GM18508 (cell line): Measurements from ENCODE around the gene GUCY1A1.
A peak's percentile ranks its signal among the peaks of the same experiment; 100 is the strongest.
"Not testable (repeated sequence)": the region's sequence is repeated elsewhere in the genome, so short reads cannot be mapped to it uniquely, and the experiment has no call there.

Source experiments
- ATAC-seq: cut with Tn5 transposase; IDR thresholded peaks from one replicate; pipeline ENCODE4 v1.9.1; 2021; ENCODE audit warnings: moderate number of reproducible peaks; ENCODE audit not compliant: insufficient read depth, unreplicated experiment

GUCY1A1 gene

DNA sequence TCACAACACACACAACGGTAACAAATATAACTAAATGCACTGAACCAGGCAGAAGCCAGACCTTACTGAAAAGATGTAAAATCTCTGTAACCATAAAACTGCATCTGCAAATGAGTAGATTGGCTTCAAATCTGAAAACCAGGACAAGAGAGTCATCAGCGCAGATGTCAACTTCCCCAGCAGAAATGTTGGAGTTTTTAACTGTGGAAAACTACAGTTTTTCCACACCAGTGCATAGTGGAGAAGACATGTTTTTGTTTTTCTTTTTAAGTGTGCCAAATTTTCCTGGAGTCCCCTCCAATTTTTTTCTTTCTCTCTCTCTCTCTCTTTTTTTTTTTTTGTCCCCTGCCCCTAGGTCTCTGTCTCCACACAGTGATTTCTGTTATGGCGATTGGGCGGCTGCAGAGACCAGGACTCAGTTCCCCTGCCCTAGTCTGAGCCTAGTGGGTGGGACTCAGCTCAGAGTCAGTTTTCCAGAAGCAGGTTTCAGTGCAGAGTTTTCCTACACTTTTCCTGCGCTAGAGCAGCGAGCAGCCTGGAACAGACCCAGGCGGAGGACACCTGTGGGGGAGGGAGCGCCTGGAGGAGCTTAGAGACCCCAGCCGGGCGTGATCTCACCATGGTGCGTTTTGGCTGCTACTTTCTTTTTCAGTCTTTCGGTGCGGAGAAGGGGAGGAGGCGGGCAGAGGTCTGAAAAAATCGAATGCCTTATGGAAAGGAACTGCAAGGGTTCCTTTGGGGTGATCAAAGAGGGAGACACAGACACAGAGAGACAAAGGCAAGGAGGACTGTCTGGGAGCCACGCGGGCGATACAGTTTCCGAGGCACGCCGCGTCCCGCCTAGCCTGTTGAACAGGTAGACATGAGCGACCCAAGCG, at the start of gene GUCY1A1:
TSS of gene GUCY1A1 (plus strand) at position 505 of the 878 bp plus-strand sequence. CDS start 30,020 bp downstream, outside the sequence.
- ATAC-seq = peak; percentile 27

GRCh38 chr4:155617296-155617695, 49.4 kb upstream of the GUCY1A1 start:
- no peak for ATAC-seq

GRCh38 chr4:155618183-155618838, 48.3 kb upstream of the GUCY1A1 start:
- no peak for ATAC-seq

GRCh38 chr4:155620637-155621036, 46.0 kb upstream of the GUCY1A1 start:
- ATAC-seq = no peak

DNA sequence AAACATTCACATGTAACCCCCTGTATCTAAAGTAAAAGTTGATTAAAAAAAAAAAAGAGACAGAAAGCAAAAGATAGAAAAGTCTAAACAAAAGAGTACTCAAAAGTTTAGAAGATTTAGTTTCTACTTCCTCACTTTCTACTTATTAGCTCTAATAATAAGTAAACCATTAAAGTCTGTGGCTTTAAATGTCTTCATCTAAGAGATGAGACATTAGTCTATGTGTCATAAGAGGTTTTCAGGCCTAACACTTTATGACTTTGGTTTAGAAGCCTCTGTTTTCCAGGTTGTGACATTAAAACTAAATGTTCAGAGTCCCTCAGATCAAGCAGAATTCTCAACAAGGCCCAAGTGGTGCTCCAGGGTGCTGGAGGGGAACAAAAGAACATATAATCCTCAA, 42.2 kb upstream of the GUCY1A1 start:
- ATAC-seq = peak; percentile 99

- no peak for ATAC-seq
Observed at GRCh38 chr4:155626561-155626960, 40.1 kb upstream of the GUCY1A1 start.

- ATAC-seq = no peak
Observed at GRCh38 chr4:155629183-155629825, 37.3 kb upstream of the GUCY1A1 start.

GRCh38 chr4:155629956-155630355, 36.7 kb upstream of the GUCY1A1 start:
- no peak for ATAC-seq

- no peak for ATAC-seq
Observed at GRCh38 chr4:155632310-155632840, 34.3 kb upstream of the GUCY1A1 start.

DNA sequence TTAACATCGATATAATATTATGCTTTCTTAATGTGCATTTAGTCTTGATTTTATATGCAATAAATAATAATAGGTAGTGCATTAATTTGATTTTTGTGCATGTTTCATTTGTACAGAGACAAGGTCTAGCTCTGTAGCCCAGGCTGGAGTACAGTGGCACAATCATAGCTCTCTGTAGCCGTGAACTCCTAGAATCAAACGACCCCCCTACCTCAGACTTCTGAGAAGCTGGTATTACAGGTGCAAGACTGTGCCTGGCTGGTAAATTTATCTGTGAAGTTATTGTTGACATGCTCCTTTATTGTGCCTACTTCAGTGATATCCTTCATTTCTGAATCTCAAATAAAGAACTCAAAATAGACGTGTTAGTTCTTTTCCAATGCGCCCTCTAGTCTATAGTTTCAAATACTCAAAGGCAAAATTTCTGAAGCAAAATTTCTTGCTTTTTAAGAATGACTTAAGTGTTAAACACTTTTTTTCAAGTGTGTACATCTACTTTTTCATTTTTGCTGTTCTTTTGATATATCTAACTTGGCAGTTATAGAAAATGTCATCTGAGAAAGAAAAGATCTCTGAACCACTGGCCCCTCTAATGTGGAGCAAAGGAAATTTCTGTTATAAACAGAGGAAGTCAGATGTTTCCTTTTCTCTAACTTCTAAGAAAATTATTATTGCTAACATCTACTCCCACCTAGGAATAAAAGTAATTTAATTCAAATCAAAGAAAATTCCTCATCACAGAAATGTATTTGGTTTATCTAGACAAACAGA, 28.3 kb upstream of the GUCY1A1 start:
- no peak for ATAC-seq

- ATAC-seq = peak; percentile 76
Observed at GRCh38 chr4:155639704-155640523, 26.7 kb upstream of the GUCY1A1 start.

- no peak for ATAC-seq
Observed at GRCh38 chr4:155640751-155641150, 25.9 kb upstream of the GUCY1A1 start.

- no peak for ATAC-seq
Observed at GRCh38 chr4:155643087-155643486, 23.6 kb upstream of the GUCY1A1 start.

GRCh38 chr4:155646001-155646400, 20.6 kb upstream of the GUCY1A1 start:
- no peak for ATAC-seq

GRCh38 chr4:155650785-155651184, 15.9 kb upstream of the GUCY1A1 start:
- not testable (repeated sequence) for ATAC-seq

DNA sequence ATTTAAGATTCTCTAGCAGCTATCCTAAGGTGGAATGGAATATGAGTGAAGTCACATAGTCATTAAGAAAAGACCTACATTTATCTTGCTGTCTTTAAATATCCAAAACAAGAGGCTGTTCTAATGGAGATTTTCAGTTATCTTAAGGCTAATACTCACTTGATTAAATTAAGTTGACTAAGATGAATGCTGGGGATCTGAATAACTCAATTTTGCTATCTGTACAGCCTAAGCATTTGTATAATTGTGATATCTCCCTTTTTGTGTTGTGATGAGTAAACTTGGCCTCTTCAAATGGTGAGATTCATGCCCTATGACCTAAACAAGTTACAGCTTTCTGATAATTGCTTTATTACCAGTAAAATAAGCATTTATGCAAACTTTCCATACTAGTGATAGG, 13.6 kb upstream of the GUCY1A1 start:
- no peak for ATAC-seq

- ATAC-seq = no peak
Observed at GRCh38 chr4:155656025-155656424, 10.6 kb upstream of the GUCY1A1 start.

- no peak for ATAC-seq
Observed at GRCh38 chr4:155657169-155657568, 9.5 kb upstream of the GUCY1A1 start.

- ATAC-seq = no peak
Observed at GRCh38 chr4:155657985-155658680, 8.5 kb upstream of the GUCY1A1 start.
